HG03095 (cell line): ENCODE results near the gene GPRASP3.
A peak's percentile ranks its signal among the peaks of the same experiment; 100 is the strongest.
"Not testable (repeated sequence)": the region's sequence is repeated elsewhere in the genome, so short reads cannot be mapped to it uniquely, and the experiment has no call there.

Experiments
- ATAC-seq: cut with Tn5 transposase; IDR thresholded peaks from one replicate; pipeline ENCODE4 v1.9.1; 2021; ENCODE audit warnings: moderate library complexity; ENCODE audit not compliant: unreplicated experiment

GPRASP3 gene, protein sequence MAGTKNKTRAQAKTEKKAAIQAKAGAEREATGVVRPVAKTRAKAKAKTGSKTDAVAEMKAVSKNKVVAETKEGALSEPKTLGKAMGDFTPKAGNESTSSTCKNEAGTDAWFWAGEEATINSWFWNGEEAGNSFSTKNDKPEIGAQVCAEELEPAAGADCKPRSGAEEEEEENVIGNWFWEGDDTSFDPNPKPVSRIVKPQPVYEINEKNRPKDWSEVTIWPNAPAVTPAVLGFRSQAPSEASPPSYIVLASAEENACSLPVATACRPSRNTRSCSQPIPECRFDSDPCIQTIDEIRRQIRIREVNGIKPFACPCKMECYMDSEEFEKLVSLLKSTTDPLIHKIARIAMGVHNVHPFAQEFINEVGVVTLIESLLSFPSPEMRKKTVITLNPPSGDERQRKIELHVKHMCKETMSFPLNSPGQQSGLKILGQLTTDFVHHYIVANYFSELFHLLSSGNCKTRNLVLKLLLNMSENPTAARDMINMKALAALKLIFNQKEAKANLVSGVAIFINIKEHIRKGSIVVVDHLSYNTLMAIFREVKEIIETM

GRCh38 chrX:102720237-102721168 is at the start of gene GPRASP3:
Gene GPRASP3 (plus strand): TSS chrX:102720743. CDS start chrX:102748996, 28,253 bp downstream.
- peak; percentile 92 for ATAC-seq

DNA sequence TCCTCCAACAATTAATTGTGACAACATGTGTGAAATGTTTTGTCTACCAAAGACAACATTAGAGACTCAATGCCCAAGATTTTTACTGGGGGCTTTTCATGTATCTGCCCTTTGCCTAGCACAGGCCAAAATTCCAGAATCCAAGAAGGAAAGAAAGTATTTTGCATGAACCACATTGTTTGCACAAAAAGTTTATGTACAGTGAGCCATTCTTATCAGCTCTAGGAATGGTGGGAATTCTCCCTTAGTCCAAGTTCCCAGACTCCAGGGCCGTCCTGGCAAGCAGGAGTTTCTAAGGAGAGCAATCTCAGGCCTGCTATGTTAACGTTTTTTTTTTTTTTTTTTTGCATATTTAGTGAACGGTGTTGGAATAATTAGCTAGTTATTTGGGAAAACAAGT is 47.7 kb upstream of the GPRASP3 start:
- ATAC-seq, result no peak

- not testable (repeated sequence) for ATAC-seq
Measured at GRCh38 chrX:102677479-102677878, 43.1 kb upstream of the GPRASP3 start.

- ATAC-seq, result no peak
Measured at GRCh38 chrX:102684772-102685520, 35.6 kb upstream of the GPRASP3 start.

GRCh38 chrX:102694749-102695148 is 25.8 kb upstream of the GPRASP3 start:
- ATAC-seq, result no peak

- ATAC-seq, result no peak
Measured at GRCh38 chrX:102696306-102696705, 24.2 kb upstream of the GPRASP3 start.

DNA sequence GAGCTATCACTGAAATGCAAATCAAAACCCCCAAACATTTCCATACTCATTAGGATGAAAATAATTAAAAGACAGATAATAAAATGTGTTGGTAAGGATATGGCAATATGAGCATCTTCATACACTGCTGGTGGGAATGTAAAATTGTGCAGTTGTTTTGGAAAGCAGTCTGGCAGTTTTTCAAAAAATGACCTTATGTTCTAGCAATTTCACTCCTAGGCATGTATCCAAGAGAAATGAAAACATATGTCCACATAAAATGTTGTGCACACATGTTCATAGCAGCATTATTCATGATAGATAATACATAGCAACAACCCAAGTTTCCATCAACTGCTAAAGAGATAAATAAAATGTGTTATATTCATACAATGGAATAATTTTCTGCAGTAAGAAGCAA is 23.0 kb upstream of the GPRASP3 start:
- ATAC-seq, result no peak

- no peak for ATAC-seq
Measured at GRCh38 chrX:102708900-102709299, 11.6 kb upstream of the GPRASP3 start.

DNA sequence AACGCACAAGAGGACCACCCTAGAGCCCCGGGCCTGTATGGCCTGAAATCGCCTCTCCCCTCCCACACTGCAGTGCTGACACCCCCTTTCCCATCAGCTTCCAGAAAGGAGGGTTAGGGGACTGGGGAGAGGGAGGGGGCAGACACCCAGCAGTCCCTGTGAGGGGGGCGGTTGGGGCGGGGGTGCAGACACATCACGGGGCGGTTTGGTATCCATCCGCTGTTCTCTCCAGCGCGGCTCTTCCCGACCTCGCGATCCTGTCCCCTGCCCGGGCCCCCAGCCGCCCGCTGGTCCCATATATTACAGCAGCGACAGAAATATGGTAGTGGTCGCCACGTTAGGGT is 8.7 kb upstream of the GPRASP3 start:
- ATAC-seq, result no peak

DNA sequence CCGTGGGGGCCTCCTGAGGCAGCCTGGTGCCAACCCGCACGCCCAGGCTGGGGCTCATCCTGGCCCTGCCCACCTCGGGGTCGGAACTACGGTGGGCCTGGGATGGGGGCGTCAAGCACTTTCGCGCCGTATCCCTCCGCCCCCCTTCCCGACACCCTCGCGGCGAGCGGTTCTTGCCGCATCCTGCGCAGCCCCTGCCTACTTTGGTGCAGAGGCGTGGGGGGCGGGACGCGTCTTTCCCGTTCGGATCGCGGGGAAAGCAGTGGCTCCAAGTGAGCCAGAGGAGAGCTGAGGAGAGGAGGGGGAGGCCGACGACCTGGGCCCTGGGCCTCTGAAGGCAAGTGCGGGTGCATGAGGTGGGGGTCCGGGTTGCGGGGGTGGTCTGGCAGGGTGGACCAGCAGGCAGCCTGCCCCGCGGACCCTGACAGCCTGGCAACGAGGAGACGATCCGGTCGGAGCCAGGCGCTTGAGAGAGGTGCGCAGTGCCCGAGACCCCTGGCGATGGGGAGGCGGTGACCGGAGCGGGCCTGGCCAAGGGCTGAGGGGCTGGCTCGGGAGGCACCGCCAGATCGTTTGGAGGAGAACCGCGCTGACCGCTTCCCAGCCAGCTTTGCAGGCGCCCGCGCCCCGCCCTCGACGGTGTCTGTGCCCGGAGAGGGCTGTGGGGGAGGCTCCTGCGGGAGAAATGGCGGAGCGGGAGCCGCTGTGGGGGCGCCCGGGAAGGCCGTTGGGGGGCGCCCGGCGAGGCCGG is 8.2 kb upstream of the GPRASP3 start, which contains the start of gene GPRASP2:
GPRASP2 (plus strand) TSS at position 233 of the 751 bp plus-strand sequence. CDS start 2,422 bp downstream, outside the sequence.
- no peak for ATAC-seq

- no peak for ATAC-seq
Measured at GRCh38 chrX:102712981-102713625, 7.4 kb upstream of the GPRASP3 start.

DNA sequence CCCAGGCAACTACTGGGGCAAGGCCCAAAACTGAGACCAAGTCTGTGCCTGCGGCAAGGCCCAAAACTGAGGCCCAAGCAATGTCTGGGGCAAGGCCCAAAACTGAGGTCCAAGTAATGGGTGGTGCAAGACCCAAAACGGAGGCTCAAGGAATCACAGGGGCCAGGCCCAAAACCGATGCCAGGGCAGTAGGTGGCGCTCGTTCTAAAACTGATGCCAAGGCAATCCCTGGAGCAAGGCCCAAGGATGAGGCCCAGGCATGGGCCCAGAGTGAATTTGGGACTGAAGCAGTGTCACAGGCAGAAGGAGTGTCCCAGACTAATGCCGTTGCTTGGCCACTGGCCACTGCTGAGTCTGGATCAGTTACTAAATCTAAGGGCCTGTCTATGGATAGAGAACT is 5.5 kb upstream of the GPRASP3 start:
- no peak for ATAC-seq

DNA sequence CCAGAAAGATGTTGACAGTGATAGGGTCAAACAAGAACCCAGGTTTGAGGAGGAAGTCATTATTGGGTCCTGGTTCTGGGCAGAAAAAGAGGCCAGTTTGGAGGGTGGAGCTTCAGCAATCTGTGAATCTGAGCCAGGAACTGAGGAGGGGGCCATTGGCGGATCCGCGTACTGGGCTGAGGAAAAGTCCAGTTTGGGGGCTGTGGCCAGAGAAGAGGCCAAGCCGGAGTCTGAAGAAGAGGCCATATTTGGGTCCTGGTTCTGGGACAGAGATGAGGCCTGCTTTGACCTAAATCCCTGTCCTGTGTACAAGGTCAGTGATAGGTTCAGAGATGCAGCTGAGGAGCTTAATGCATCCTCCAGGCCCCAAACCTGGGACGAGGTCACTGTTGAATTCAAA is 4.6 kb upstream of the GPRASP3 start:
- no peak for ATAC-seq

DNA sequence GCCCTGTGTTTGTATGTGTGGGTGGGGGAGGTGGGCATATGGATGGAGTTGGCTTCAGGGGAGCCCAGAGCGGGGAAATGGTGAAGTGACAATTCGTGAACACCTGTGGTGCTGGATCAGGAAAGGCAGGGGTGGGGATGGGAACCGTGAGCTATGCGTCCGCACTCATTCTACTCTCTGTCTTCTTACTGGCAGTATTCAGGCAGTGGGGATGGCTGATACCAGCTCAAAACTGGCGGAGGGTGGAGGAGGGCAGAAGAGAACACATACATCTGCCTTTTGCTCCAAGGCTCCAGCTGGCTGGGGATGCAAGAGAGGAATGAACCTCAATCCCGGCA is 595 bp downstream of the GPRASP3 start:
- ATAC-seq, result not testable (repeated sequence)

DNA sequence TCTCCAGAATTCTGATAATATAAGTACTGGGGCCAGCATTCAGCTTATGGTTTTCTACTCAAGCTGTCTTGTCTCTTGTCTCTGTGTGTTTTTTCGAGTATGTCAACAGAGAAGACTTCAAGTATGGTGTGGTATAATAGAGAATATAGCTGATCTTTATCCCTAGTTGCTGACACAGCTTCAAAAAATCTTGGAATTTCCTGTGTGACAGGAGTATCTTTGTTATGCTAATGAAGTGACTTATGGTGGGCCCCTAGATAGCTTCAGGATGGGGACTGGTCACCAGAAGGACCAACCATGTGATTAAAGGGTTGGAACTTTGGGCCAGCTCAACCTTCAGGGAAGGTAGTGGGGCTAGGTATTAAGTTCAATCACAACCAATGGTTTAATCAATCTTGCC is 2.9 kb downstream of the GPRASP3 start:
- ATAC-seq, result no peak

- no peak for ATAC-seq
Measured at GRCh38 chrX:102727761-102728160, 7.2 kb downstream of the GPRASP3 start.

DNA sequence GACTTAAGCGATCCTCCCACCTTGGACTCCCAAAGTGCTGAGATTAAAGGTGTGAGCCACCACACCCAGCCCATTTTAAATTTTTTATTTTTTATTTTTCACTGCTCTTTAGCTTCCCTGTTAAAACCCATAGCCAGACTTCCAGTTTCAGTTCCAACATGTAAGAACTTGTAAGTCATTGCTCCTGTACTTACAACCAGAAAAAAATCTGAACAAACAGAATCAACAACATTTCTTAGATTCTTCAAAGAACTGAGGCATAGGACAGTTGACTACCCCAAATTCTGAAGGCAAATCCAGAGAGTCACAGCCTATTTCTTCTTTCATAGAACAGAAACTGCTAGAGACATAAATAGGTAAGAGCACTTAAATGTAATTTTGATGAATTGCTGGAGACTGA is 8.1 kb downstream of the GPRASP3 start:
- ATAC-seq, result no peak

DNA sequence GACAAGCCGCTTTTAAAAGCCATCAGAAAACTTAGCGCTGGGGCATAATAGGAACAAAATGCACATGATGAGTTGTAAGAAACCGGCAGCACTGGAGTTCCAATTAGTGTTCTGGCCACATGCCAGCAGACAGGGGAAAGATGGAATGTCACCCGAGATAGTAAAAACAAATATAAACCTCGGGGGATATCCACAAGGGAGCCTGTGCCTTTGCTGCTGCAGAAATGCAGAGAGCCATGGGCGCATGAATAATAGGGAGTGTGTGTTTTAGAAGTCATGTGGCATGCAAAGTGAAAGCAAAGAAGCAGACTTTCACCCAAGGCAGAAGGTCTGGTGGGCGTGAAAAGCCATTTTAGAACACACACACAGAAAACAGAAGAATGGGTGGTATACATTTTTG is 19.1 kb downstream of the GPRASP3 start:
- no peak for ATAC-seq

- no peak for ATAC-seq
Measured at GRCh38 chrX:102744307-102744706, 23.8 kb downstream of the GPRASP3 start.

DNA sequence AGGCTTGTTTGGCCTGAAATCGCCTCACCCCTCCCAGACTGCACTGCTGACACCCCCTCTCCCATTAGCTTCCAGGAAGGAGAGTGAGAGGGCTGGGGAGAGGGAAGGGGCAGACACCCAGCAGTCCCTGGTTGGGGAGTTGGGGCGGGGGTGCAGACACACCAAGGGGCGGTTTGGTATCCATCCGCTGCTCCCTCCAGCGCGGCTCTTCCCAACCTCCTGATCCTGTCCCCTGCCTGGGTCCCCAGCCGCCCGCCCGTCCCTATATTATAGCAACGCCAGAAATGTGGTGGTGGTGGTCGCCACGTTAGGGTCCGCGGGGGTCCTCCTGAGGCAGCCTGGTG is 24.9 kb downstream of the GPRASP3 start:
- no peak for ATAC-seq
